HepG2 (cell line): ENCODE results near the gene TTC5. TPM values are rescaled to one million over a fixed set of nuclear protein-coding genes. Genes with fewer than 3 reads are reported as not detected.
A peak's percentile ranks its signal among the peaks of the same experiment; 100 is the strongest.

ENCODE experiments used
- CEBPB ChIP-seq: IDR thresholded peaks from 2 replicates; pipeline ENCODE4 v1.6.1; 2011; ENCODE audit warnings: low read depth, low read length, improper control_type of control experiment, borderline replicate concordance
- FOXO4 ChIP-seq: sonication (generic); formaldehyde crosslinking; conservative IDR thresholded peaks from 2 replicates; pipeline ENCODE4 v1.8.1; 2023; ENCODE audit warnings: missing genetic modification reagents
- GATA4 ChIP-seq: sonication (generic); IDR thresholded peaks from 2 replicates; pipeline ENCODE4 v1.6.1; 2016; ENCODE audit warnings: antibody characterized with exemption, low read depth, borderline replicate concordance
- HNRNPL ChIP-seq: fragments of 200-400 bp; formaldehyde crosslinking; IDR thresholded peaks from 2 replicates; pipeline ENCODE4 v1.6.1; 2017; ENCODE audit warnings: mild to moderate bottlenecking, low read depth, low read length
- HOXD1 ChIP-seq: sonication (generic); formaldehyde crosslinking; IDR thresholded peaks from 2 replicates; pipeline ENCODE4 v1.5.0; 2020; ENCODE audit warnings: missing genetic modification reagents
- KDM5A ChIP-seq: fragments of 200-600 bp; sonication (generic); IDR thresholded peaks from 2 replicates; pipeline ENCODE4 v1.7.0; 2018; ENCODE audit warnings: antibody characterized with exemption, mild to moderate bottlenecking, low read length, borderline replicate concordance
- KDM6A ChIP-seq: IDR thresholded peaks from 2 replicates; pipeline ENCODE4 v1.6.1; 2016; ENCODE audit warnings: low read depth
- NAIF1 ChIP-seq: sonication (generic); formaldehyde crosslinking; IDR thresholded peaks from 2 replicates; pipeline ENCODE4 v1.5.0; 2020; ENCODE audit warnings: mild to moderate bottlenecking, missing genetic modification reagents, borderline replicate concordance
- PAF1 ChIP-seq: IDR thresholded peaks from 2 replicates; pipeline ENCODE4 v1.6.1; 2016; ENCODE audit warnings: missing genetic modification reagents, missing compliant biosample characterization
- SMAD3 ChIP-seq: sonication (generic); formaldehyde crosslinking; IDR thresholded peaks from 2 replicates; pipeline ENCODE4 v1.4.0; 2020; ENCODE audit warnings: missing genetic modification reagents
- SNAI1 ChIP-seq: sonication (generic); formaldehyde crosslinking; IDR thresholded peaks from 2 replicates; pipeline ENCODE4 v1.5.0; 2020; ENCODE audit warnings: mild to moderate bottlenecking, missing genetic modification reagents, borderline replicate concordance
- ZC3H13 ChIP-seq: sonication (generic); formaldehyde crosslinking; IDR thresholded peaks from 2 replicates; pipeline ENCODE4 v1.8.1; 2023; ENCODE audit warnings: mild to moderate bottlenecking, missing genetic modification reagents, moderate library complexity
- ZHX1 ChIP-seq: sonication (generic); formaldehyde crosslinking; IDR thresholded peaks from 2 replicates; pipeline ENCODE4 v1.8.1; 2022; ENCODE audit warnings: low read depth, mild to moderate bottlenecking, missing genetic modification reagents
- ZMAT3 ChIP-seq: sonication (generic); formaldehyde crosslinking; conservative IDR thresholded peaks from 2 replicates; pipeline ENCODE4 v1.7.0; 2021; ENCODE audit warnings: missing genetic modification reagents
- ZNF124 ChIP-seq: sonication (generic); formaldehyde crosslinking; IDR thresholded peaks from 2 replicates; pipeline ENCODE4 v1.4.0; 2020; ENCODE audit warnings: missing genetic modification reagents
- ZNF17 ChIP-seq: sonication (generic); formaldehyde crosslinking; IDR thresholded peaks from 2 replicates; pipeline ENCODE4 v1.5.0; 2020; ENCODE audit warnings: mild to moderate bottlenecking, missing genetic modification reagents
- ZNF264 ChIP-seq: sonication (generic); formaldehyde crosslinking; IDR thresholded peaks from 2 replicates; pipeline ENCODE4 v1.4.0; 2020; ENCODE audit warnings: missing genetic modification reagents
- ZNF275 ChIP-seq: sonication (generic); formaldehyde crosslinking; IDR thresholded peaks from 2 replicates; pipeline ENCODE4 v1.8.0; 2022; ENCODE audit warnings: missing genetic modification reagents, mild to moderate bottlenecking, inconsistent platforms, borderline replicate concordance
- ZNF678 ChIP-seq: sonication (generic); formaldehyde crosslinking; IDR thresholded peaks from 2 replicates; pipeline ENCODE4 v1.4.0; 2020; ENCODE audit warnings: mild to moderate bottlenecking, missing genetic modification reagents
- ZNF687 ChIP-seq: sonication (generic); formaldehyde crosslinking; IDR thresholded peaks from 2 replicates; pipeline ENCODE4 v1.5.1; 2020; ENCODE audit warnings: mild to moderate bottlenecking, missing genetic modification reagents, moderate library complexity
- polyA plus RNA-seq, 8 experiments: library from polyadenylated mRNA; depleted of rRNA in 3 of 8; stranded (reverse) in 7 of 8; unstranded in 1 of 8; fragments of >200 nt; fragmentation: Illumina TruSeq in 4 of 8; extraction: Trizol in 4 of 8; gene quantifications; 2 replicates each; pipeline versions ENCODE4 v1.2.1 to v1.2.3, GENCODE V29; 2011 to 2016; ENCODE audit warnings: low read depth in 4 of 8, missing spikeins in 1 of 8, mixed read lengths in 1 of 8; ENCODE audit not compliant: insufficient read depth in 1 of 8
- total RNA-seq, 5 experiments: library from RNA; depleted of rRNA; stranded (reverse); fragments of >200 nt; fragmentation: Illumina TruSeq; extraction: Trizol; gene quantifications; 2 replicates each; pipeline ENCODE4 v1.2.3, GENCODE V29; 2016; ENCODE audit warnings: low read depth in 1 of 5

TTC5 gene
- total and polyA plus RNA-seq, 2 of the 13 experiments (the other 11 are each of a cell fraction or from before 2014, with no cell fraction given): 8.7 to 28.5 TPM

GRCh38 chr14:20327005-20327869, 21.5 kb upstream of the TTC5 start (continued):
- TF ChIP-seq ZNF678: no peak
- no peak for TF ChIP-seq ZNF264 (CRISPR knock-in tag)
- no peak for TF ChIP-seq ZNF17 (CRISPR knock-in tag)
- no peak for TF ChIP-seq PAF1 (CRISPR knock-in tag)
- TF ChIP-seq KDM5A: peak; percentile 85
- no peak for TF ChIP-seq ZMAT3 (CRISPR knock-in tag)
- no peak for TF ChIP-seq GATA4
- 0 out of 2 replicates have a peak, but pooled peaks have one; percentile 41 for TF ChIP-seq NAIF1 (CRISPR knock-in tag)
- no peak for TF ChIP-seq FOXO4 (CRISPR knock-in tag)
- no peak for TF ChIP-seq KDM6A (CRISPR knock-in tag)
- peak; percentile 41; the same call in 1 of the 2 replicates for TF ChIP-seq SMAD3
- TF ChIP-seq CEBPB: no peak
- TF ChIP-seq ZNF124 (CRISPR knock-in tag): no peak
- TF ChIP-seq ZHX1: no peak
- TF ChIP-seq ZNF275 (CRISPR knock-in tag): no peak
- no peak for TF ChIP-seq SNAI1
- no peak for TF ChIP-seq ZC3H13
- no peak for TF ChIP-seq HNRNPL
- TF ChIP-seq ZNF687 (CRISPR knock-in tag): no peak
- no peak for TF ChIP-seq HOXD1 (CRISPR knock-in tag)
